Left hindlimb (tissue), 1 donor: Measurements from ENCODE around the gene CCSER1.
"Not testable (repeated sequence)": the region's sequence is repeated elsewhere in the genome, so short reads cannot be mapped to it uniquely, and the experiment has no call there.

Source experiments
- DNase-seq: peaks from one replicate; pipeline ENCODE4 v3.0.0-alpha.2; 2018

Gene CCSER1

DNA sequence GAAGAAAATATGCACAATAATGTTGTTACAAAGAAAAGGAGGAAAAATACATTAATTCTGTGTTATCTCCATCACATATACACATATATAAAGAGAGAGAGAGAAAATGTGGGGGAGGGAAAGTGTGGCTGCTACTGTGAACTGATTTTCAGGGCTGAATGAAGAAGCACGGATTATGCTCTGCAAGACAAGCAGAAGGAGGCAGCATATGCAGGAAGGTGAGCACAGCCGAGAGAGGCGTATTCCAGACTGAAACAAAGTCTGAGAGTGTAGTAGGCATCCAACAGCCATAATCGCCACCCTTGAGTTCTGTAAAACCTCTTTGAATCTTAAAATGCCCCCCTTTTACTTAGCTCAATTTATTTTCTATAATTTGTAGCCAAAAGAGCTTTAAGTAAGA is 1094.8 kb downstream of the CCSER1 start:
- DNase-seq = no peak

DNA sequence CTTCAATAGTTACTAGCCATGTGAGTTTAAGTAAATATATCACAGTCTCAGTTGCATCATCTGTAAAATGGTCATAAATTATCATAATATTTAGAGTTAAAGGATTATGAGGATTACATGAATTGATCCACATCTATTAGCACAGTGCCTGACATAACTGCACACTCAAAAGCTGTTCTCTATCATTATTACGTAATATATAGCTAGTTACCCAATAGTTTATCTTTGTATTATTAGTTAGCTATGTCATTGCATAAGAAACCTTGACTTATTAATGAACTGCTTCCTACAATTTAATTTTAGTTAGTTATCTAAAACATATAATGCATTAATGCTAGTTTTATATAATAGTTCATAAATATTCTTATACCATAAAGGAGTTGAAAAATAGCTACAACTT is 1099.7 kb downstream of the CCSER1 start:
- no peak for DNase-seq

DNA sequence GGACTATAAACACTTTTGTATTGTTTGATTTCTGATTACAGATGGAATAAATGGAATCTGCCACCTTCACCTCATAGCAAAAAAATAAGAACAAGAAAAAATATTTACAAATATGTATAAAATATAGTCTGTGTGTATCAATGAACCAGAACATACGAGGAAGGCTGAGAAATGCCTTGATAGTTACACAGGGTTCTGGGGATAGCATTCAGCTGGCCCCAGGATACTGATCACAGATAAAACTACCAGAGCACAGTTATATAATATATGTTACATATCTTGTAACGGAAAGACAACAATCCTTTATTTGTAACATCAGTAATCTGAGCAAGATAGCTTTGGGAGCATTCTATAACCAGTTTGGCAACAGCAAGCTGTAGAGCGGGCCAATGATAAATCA is 1101.5 kb downstream of the CCSER1 start:
- DNase-seq = no peak

DNA sequence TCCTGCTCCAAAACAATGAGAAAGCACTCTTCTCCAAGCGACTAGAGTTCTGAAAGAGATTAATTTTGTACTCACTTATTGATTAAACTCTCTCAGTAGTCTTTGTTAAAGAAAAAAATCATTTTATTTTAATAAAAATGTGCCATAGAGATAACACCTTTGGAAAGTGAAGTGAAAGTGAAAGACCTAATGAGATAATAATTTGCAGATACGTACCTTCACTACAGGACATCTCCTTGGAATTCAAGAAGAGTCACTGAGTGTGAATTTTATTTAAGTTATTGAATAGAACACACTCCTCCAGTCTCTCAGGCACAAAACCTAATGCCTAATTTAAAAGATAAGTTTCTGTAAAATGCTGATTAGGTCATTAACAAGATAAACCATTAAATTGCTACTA is 1106.0 kb downstream of the CCSER1 start:
- no peak for DNase-seq

DNA sequence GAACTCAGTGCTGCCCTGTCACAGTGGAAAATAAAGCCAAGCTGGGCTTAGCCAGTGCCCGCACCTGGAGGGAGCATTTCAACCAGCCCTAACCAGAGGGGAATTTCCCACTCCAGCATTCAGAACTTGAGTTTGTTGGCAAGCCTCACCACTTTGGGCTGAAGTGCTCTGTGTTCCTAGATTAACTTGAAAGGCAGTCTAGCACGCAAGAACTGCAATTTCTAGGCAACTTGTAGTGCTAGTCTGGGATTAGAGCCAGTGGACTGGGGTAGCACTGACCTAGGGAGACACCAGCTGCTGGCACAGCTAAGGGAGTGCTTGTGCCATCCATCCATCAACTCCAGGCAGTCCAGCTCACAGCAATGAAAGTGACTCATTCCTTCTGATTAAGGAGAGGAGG is 1115.9 kb downstream of the CCSER1 start:
- DNase-seq = no peak

DNA sequence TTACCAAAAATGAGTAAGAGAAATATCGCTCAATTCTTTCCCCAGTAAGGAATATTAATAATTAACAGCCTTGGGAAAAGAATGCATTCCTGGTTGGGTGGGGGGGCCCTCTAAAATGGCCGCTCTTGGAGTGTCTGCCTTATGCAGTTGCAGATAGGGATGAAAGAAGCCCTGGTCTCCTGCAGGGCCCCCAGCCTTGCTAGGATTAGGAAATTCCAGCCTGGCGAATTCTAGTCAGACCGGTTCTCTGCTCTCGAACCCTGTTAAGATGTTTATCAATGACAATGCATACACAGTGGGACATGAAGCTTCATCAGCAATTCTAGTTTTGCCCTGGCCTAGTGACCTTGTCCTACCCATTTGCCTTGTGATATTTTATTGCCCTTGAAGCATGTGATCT is 1128.8 kb downstream of the CCSER1 start:
- DNase-seq = no peak

DNA sequence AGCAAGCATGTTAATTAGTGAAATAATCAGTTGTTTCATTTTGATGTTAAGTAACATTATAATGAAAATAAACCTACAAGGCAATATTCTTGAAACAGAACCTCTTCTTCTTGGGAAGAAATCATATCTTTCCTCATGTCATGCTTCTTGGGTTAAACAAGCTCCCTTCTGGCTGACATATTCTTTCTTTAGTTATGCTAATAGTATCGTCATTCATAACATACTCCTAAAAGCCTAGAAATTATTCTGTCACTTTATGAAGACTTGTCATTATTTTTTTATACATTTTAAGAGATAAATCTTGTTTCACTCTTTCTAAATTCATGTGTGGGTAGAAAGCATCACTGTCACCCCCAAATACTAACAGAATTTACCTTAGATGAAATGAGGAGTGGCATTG is 1129.6 kb downstream of the CCSER1 start:
- DNase-seq = no peak

DNA sequence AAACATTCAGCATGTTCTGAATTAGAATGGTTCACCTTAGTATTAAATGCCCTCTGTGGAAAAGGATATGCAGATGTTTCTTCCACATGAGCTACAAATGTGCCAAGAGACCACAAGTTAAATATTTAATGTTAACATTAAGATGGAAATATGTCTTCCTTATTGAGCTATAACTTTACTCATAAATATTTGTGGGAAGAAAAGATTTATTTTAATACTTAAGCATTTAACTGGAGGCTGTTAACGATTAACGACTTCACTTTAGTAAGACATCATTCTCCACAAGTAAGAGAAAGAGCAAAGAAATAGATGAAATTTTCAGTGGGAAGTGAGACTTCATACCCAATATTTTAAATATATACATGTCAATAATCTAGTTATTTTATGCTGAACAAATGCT is 1130.5 kb downstream of the CCSER1 start:
- DNase-seq = no peak

DNA sequence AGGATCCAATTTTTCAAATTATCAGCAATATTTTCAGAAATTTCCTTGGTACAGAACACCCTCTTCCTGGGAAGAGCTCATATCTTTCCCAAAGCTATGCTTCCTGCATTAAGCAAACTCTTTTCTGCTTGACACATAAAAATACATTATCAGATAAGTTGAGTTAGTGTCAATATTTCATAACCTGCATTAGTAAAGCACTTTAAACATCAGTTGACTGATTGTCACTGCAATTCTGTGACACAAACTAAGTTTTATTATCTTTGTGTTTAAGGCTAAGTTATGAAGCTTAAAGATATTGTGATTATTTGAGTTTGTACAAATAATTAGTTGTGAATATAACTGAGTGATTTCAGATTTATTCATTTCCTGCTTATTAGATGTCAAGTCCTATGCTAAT is 1131.1 kb downstream of the CCSER1 start:
- no peak for DNase-seq

DNA sequence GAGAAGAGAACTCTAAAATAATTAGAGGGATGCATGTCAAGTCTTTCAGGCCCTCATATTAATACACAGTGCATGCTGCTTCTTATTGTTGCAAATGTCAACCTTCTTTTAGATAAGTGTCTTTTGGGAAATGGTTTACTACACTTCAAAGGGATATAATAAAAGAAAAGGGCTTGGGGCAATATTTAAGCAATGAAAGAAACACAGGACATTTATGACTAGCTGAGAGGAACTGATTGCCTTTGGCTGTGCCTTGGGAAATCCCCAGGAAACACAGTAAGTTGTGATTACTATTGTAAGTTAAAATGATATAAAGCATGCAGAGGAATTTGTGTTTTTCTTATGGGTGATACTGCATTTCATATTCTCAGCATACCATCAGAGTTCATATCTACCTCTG is 1140.3 kb downstream of the CCSER1 start:
- no peak for DNase-seq

DNA sequence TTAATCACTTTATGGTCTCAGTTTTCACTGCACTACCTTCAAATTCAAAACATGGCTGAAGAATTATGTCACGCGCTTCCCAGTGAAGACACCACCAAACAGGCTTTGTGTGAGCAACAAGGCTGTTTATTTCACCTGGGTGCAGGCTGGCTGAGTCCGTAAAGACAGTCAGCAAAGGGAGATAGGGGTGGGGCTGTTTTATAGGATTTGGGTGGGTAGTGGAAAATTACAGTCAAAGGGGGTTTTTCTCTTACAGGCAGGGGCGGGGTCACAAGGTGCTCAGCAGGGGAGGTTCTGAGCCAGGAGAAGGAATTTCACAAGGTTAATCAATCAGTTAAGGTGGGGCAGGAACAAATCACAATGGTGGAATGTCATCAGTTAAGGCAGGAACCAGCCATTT is 1141.3 kb downstream of the CCSER1 start:
- DNase-seq = not testable (repeated sequence)

DNA sequence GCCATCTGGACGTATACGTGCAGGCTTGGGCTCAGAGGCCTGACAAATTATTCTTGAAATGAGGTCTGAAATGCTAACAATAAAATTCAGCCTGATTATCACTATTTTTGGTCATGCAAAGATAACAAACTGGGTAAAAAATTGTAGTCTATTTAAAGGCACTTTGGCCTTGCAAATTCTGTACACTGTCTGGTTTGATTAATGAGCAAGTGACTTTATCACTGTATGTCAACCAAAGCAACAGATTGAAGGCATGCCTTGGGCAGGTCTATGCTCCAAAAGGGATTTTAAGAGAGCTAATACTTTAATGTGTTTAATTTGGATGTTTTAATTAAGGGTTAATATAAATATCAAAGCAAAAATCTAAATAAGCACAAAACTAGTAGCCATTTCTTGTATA is 1141.7 kb downstream of the CCSER1 start:
- no peak for DNase-seq

DNA sequence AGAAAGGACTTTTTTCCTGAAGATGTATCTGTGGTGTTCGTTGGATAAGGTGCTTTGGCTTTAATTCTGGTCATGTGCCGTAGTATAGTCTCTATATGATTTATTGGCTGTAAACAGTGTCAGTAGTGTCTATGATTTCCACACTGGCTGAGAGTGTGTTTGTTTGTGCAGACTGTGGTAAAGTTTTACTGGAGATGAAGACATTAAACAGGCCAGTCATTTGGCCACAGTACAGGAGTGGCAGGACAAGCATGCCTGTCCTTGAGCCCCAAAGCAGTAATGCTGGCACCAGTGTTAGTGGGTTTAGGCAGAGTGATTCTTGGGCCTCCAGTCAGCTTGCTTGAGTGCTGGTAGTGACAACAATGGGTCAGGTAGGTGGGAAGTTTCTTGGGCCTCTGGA is 1152.7 kb downstream of the CCSER1 start:
- DNase-seq = no peak

DNA sequence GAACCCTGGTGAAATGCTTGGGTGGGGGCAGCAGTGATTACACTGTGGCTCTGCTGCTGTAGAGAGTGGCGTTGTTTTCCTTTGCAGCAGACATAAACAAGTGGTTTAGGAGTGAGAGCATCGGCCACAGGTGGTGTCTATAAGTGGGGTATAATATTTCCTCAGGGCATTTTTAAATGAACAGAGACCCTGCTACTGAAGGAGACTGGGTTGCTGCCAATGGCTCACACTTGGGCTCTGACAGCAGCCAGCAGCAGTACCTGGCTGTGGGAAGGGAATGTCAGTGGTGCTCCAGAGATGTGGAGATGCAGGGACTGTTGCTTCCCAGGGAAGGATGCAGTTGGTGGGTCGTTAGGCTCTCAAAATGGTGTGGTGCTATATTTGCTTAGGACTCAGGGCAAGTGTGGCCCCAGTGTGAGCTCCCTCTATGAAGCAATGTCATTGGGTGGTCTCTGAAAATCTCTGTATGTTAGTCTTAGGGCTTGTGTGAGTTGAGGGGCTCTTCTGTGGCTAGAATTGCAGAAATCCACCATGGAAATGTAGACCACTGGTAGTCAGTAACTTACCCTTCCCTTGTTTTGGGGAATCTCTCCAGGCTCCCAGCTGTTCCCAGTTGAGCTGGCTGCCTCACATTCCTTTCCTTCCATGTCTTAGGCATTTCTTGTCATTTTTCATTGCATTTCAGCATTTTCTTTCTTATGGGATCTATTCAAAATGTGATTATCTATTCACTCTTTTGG is 1153.5 kb downstream of the CCSER1 start:
- no peak for DNase-seq

DNA sequence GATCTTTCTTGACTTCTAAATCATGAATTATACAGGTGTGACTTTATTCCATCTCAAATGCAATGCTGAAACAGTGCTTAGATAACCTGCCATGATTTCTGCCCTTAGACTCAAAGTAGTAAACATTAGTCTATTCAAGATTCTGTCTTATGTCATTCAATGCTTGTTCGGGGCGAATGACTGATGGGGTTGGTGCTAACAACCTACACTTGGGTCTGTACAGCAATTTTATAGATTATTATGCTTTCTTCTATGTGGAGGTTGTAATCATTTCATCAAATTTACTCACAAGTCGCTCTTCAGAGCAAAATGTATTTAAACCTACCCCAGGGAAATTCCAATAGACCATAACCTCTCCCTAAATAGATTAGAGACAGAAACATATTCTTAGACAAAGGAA is 1155.0 kb downstream of the CCSER1 start:
- DNase-seq = no peak

DNA sequence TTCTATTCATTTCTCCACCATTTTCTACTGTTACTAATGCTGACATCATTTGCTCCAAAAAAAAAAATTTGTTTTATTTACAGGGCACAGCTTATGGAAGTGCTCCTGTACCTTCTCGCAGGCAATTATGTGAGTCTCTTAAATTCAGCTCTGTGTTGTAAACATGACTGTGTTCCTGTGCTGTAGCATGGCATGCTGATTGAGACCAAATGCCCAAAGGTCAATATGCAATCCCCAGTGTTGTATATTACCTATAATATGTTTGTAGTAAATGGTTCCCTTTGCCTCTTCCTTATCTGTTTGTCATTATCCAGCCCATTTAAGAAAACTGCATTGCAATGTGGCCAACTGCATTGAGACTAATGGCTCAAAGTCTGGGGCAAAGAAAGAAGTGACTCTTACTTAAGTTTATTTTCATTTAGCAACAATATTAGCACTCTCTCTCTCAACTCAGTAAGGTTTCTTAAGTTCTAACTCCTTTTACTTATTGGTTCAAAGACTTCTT is 1156.6 kb downstream of the CCSER1 start:
- DNase-seq = no peak

DNA sequence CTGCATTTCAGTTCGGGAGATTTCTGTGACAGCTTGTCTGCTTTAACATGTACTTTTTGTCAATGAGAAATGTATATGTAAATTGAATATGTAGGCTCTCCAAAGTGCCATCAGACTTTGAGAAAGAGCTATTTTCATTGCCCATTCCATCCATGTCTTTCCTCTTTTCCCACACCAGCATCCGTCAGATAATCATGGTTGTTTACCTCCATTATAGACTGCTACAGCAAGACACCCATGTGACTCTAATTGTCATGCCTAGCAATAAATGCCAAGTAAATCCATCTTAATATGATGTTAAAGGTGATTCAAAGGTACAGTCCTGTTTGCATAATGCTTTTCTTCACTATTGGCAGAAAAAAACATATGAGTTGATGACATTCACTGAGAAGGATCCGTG is 1157.3 kb downstream of the CCSER1 start:
- no peak for DNase-seq

DNA sequence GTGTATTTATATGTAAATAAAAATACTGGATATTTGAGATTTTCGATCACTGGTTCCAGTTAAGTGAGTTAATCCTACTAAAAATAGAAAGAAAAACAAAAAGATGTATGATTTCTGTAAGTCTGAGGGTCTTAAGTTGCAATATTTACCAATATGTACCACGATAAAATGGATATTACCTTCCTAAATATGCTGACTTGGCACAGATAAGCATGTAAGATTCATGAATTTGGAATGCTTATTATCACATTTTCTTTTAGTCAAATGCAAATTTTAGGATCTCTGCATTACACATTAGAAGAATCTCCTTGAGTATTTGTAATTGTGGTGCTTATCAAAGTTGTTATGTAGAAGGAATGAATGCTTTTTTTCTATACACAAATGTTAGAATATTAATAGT is 1158.3 kb downstream of the CCSER1 start:
- DNase-seq = no peak

DNA sequence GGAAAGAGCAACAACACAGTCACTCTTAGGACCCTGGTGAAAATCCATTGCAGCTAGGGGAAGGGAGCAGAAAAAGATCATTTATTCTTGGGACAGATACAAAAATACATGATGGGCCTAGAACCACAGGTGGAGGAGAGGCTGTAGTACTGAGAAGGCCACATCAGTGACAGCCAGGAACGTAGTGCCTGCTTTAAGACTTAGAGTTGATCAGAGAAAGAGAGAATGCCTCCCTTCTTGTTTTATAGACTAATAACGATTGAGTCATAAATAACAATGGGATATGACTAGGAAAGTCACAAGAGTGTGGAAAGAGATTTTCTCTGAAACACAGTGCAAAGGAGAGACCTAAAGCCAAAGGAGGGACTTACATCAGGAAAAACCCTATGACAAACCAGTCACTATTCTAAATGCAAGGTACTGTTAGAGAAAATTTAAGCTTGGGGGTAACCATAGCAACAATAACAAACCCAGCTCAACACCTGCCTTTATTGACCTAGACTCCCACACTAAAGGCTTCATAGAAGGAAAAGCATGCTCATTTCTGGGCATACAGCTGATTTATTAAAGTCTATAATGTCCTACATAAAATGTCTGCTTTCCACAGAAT is 1161.6 kb downstream of the CCSER1 start:
- DNase-seq = no peak

DNA sequence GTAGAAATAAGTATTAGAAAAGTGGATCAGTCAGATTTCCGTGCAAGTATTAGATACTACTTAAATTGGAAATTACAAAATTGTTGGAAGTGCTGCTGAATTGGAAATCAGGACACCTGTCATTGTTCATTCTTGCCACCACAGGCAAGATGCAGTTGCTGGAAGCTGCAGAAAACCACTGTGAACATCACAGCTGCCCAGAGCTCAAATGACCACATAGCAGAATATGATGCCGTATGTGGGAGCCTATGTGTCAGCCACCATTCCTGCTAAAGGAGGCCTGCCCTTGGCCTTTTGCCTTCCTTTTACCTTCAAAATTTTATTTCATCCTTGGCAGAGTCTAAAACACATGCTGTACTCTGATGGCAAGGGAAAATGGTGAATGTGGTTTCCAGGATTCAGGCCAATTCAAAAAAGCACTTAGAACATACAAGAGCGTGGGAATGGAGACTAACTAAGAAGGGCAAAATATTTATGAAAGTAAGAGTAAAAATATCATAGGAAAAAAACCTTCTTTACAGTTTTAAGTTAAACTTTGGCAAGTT is 1171.0 kb downstream of the CCSER1 start:
- DNase-seq = peak; percentile 23

DNA sequence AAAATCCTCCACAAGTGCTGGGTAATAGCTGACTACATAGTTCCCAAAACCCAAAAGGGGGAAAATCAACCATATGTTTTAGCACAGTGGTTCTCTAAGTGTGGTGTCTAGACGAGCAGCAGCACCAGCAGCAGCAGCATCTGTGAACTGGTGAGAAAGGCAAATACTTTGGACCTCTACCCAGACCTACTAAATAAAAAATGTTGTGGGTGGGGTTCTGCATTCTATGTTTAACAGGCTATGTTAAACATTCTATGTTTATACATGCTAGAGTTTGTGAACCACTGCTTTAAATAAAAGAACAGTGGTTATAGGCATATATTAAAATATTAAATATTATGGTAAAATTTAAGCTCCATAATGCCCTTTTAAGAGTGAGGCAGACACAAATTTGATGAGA is 1171.6 kb downstream of the CCSER1 start:
- DNase-seq = no peak

DNA sequence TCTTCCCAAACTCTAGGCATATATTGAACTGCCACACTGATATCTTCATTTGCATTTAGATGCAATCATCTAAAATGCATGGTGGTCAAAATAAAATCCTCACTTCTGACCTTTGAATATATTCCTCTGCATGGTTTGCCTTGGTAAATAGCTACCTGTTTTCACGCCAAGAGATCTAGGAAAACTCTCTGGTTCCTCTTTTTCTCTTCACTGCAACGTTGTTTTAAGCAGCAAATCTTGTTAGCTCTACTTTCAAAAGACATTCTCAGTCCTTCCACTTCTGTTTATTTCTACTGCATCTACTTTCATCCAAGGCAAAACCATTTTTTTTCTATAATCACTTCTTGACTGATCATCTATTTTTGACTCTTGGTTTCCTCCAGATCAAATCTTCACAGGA is 1174.9 kb downstream of the CCSER1 start:
- no peak for DNase-seq

DNA sequence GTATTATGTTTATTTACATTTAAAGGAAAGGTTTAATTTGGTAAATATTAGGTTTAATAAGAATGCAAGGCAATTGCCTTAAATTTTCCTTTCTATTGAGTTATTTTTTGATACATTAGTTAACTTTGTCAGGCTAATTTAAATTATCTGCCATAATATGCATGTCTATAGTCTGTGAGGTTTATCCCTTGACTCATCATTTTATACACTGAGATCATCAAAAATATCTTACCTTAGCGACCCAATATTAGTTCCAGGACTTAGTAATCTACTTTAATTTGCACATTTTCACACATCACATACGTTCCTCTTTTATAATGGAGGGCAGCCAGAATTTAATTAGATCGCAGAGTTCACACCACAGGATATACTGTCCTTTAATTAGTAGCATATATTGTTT is 1177.1 kb downstream of the CCSER1 start:
- DNase-seq = no peak

DNA sequence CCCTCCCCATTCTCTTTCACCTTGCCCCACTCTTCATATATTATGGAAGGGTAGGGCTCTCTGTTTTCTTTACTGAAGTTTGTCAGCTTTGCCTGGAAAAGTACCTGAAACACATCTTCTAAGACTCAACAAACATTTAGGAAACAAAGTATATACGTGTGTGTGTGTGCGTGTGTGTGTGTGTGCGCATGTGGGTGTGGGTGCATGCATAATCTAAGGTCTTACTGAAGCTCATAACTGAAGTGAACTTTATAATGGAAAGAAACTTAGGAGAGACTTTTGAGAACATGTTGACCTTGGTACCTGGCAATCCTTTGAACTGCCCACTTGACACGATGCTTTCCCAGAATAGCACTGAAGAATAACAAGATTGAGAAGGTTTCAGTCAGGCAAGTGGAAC is 1190.2 kb downstream of the CCSER1 start:
- no peak for DNase-seq
